ENCODE data around the gene SLC2A4RG. TPM values are rescaled to one million over a fixed set of nuclear protein-coding genes. Genes with fewer than 3 reads are reported as not detected.

The SLC2A4RG gene
- total RNA-seq, 4 donors from 2014 or later = 36.5 to 98.7 (median 59.9) TPM

- no peak for ATAC-seq
- H3K9me3 ChIP-seq = no peaks in the 10 kb centered on the region
- peak overlapping the region in 1 of 2 donors; percentile 39 for H3K4me3 ChIP-seq
- 89 to 93% methylated on average over 8 to 14 of the region's 40 CpGs for WGBS, 2 donors (ENCODE audit: low coverage in 1 of 2)
- H3K27me3 ChIP-seq = no peaks in the 10 kb centered on the region
- H3K27ac ChIP-seq = peak overlapping the region in 2 of 4 donors; percentile 67
- H3K36me3 ChIP-seq = peaks cover 0 to 53% of the 10 kb centered on the region in 2 donors
- TF ChIP-seq POLR2AphosphoS5 (IDR thresholded peaks at IDR 0.05) (no peak), EP300 (IDR thresholded peaks at IDR 0.05) (no peak), POLR2A (IDR thresholded peaks at IDR 0.05) (no peak)
- TF ChIP-seq, protein P1, sequence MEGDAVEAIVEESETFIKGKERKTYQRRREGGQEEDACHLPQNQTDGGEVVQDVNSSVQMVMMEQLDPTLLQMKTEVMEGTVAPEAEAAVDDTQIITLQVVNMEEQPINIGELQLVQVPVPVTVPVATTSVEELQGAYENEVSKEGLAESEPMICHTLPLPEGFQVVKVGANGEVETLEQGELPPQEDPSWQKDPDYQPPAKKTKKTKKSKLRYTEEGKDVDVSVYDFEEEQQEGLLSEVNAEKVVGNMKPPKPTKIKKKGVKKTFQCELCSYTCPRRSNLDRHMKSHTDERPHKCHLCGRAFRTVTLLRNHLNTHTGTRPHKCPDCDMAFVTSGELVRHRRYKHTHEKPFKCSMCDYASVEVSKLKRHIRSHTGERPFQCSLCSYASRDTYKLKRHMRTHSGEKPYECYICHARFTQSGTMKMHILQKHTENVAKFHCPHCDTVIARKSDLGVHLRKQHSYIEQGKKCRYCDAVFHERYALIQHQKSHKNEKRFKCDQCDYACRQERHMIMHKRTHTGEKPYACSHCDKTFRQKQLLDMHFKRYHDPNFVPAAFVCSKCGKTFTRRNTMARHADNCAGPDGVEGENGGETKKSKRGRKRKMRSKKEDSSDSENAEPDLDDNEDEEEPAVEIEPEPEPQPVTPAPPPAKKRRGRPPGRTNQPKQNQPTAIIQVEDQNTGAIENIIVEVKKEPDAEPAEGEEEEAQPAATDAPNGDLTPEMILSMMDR (IDR thresholded peaks at IDR 0.05) = no peak
- peaks cover 0 to 55% (median 28%) of the 10 kb centered on the region in 3 donors for H3K4me1 ChIP-seq
Observed at GRCh38 chr20:63697868-63698545, 41.6 kb upstream of the SLC2A4RG start.

DNA sequence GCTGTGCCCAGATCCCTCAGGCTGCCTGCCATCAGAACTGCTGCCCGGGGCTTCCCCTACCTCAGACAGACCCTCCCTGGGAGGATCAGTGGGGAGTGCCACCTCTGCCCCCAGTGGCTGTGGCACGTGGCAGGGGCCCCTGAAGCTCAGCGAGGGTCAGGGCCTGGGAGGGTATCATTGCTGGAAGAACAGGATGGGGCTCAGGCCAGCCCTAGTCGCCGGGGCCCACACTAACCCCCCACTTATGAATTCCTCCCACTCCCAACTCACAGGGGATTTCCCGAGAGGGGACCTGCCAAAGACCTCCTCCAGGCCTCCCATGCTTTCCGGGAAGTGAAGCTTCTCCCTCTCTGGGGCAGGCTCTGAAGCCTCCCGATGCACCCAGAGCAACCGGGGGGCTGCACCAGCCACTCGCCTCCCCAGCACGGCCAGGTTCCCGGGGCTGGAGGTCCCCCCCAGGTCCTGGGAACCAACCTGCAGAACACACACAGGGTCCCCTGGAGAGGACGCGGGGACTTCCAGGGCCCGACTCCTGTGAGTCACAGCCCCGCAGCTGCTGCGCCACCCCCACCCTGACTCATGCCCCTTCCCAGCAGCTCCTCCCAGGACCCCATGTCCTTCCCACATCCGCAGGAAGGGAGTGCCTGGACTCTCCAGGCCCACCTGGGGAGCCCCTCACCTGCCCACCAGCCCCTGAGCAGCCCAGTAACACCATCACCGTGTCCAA is 40.7 kb upstream of the SLC2A4RG start:
- H3K4me3 ChIP-seq = no peak overlapping the region
- 18% methylated on average over 3 of the region's 19 CpGs; no CpG with 5 or more reads in 1 of the 2 donors for WGBS, 2 donors (ENCODE audit: low coverage in 1 of 2)
- no peaks in the 10 kb centered on the region for H3K27me3 ChIP-seq
- peak; percentile 76 for ATAC-seq
- no peaks in the 10 kb centered on the region for H3K9me3 ChIP-seq
- H3K36me3 ChIP-seq = peaks cover 0 to 62% of the 10 kb centered on the region in 2 donors
- peaks cover 0 to 55% (median 28%) of the 10 kb centered on the region in 3 donors for H3K4me1 ChIP-seq
- H3K27ac ChIP-seq = peak overlapping the region in 3 of 4 donors; percentile 67 to 68 (median 67)
- no peak for TF ChIP-seq POLR2A (IDR thresholded peaks at IDR 0.05)
- TF ChIP-seq, protein P1 (IDR thresholded peaks at IDR 0.05) = no peak
- no peak for TF ChIP-seq EP300 (IDR thresholded peaks at IDR 0.05)
- peak; percentile 65 for TF ChIP-seq POLR2AphosphoS5 (IDR thresholded peaks at IDR 0.05)

- H3K9me3 ChIP-seq = no peaks in the 10 kb centered on the region
- no peak overlapping the region for H3K4me3 ChIP-seq
- H3K36me3 ChIP-seq = peaks cover 0 to 62% of the 10 kb centered on the region in 2 donors
- TF ChIP-seq, protein P1 (IDR thresholded peaks at IDR 0.05) = no peak
- no peak for TF ChIP-seq POLR2AphosphoS5 (IDR thresholded peaks at IDR 0.05)
- no peak for TF ChIP-seq EP300 (IDR thresholded peaks at IDR 0.05)
- TF ChIP-seq POLR2A (IDR thresholded peaks at IDR 0.05) = no peak
- H3K27me3 ChIP-seq = no peaks in the 10 kb centered on the region
- WGBS, 2 donors (ENCODE audit: low coverage in 1 of 2) = no CpG with 5 or more reads among the region's 24 CpGs
- ATAC-seq = no peak
- peaks cover 0 to 55% (median 28%) of the 10 kb centered on the region in 3 donors for H3K4me1 ChIP-seq
- peak overlapping the region in 3 of 4 donors; percentile 67 to 68 (median 67) for H3K27ac ChIP-seq
Observed at GRCh38 chr20:63699466-63700198, 39.9 kb upstream of the SLC2A4RG start.

DNA sequence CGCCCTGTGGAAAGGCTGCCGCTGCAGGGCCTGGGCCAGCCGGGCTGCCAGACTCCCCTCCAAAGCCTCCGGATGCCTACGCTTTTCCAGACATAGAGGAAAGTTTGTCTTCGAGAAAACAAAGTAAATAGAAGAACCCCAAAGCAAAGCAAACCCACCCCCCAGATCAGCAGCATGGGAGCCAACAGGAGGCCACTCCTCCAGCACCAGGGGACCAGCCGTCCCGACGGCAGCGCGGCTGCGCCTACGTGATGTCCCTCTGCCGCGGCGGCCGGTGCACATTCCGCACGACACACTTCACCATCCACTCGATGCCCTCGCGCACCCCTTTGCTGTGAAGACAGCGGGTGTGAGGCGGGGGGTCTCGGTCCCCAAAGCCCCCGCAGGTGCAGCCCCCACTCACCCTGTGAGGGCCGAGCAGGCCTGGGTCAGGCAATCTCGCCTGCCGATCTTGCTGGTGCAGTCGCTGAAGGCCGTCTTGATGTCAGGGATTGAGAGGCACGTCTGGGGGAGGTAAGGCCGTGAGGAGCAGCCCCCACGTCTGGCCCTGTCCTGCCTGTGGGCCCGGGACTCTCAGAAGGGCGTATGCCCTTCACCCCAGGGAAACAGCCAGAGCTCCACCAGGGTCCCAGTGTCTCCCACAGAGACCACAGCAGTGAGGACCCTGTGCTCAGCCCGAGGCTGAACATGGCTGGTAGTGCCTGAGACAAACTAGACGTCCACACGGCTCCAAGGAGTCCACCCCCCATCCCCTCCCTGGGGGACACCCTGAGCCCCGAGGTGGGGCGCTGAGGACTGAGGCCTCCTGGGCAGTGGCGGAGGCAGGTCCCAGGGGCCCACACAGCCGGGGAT is 39.2 kb upstream of the SLC2A4RG start:
- Histone ChIP-seq H3K27me3 (no peaks in the 10 kb centered on the region), H3K4me1 (peaks cover 0 to 55% (median 28%) of the 10 kb centered on the region in 3 donors), H3K9me3 (no peaks in the 10 kb centered on the region), H3K36me3 (peaks cover 0 to 62% of the 10 kb centered on the region in 2 donors), H3K4me3 (no peak overlapping the region), H3K27ac (peak overlapping the region in 3 of 4 donors; percentile 67 to 68 (median 67))
- TF ChIP-seq, protein P1 (IDR thresholded peaks at IDR 0.05) = no peak
- no peak for TF ChIP-seq POLR2AphosphoS5 (IDR thresholded peaks at IDR 0.05)
- TF ChIP-seq POLR2A (IDR thresholded peaks at IDR 0.05) = no peak
- WGBS, 2 donors (ENCODE audit: low coverage in 1 of 2) = 93% methylated on average over 15 of the region's 43 CpGs; no CpG with 5 or more reads in 1 of the 2 donors
- ATAC-seq = no peak
